GM21786 (cell line): ENCODE measurements around the gene AK4.
A peak's percentile ranks its signal among the peaks of the same experiment; 100 is the strongest.

ENCODE experiments used
- ATAC-seq: cut with Tn5 transposase; IDR thresholded peaks from one replicate; pipeline ENCODE4 v1.9.1; 2021; ENCODE audit not compliant: unreplicated experiment

Gene AK4

DNA sequence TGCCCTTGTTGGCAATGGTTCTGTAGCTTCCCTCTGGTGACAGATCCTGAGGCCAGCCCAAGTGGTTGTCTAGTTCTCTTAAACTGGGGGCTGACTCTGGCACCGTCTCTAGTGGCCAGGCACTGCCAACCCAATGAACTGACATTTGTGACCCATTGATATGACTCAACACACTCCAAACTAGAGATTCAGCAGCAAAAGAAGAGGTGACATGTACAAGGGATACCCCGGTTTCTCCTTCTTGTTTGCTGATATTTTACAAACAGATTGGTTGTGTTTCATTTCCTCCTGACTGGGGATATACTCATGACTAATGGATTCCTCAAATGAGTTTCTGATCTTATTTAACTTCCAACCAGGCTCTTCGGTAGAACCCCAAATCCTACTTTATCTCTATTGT lies 95.5 kb downstream of the AK4 start:
- ATAC-seq = no peak

DNA sequence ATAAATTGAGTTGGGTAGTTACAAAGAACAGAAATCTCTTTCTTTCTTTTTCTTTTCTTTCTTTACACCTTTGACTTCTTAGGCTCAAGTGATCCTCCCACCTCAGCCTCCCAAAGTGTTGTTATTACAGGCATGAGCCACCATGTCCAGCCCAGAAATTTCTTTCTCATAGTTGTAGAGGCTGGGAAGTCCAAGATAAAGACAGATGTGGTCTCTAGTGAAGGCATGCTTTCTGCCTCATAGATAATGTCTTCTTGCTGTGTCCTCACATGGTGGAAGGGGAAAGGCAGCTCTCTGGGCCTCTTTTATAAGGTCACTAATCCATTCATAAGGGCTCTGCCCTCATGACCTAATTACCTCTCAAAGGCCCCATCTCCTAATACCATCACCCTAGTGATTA lies 97.3 kb downstream of the AK4 start:
- no peak for ATAC-seq

DNA sequence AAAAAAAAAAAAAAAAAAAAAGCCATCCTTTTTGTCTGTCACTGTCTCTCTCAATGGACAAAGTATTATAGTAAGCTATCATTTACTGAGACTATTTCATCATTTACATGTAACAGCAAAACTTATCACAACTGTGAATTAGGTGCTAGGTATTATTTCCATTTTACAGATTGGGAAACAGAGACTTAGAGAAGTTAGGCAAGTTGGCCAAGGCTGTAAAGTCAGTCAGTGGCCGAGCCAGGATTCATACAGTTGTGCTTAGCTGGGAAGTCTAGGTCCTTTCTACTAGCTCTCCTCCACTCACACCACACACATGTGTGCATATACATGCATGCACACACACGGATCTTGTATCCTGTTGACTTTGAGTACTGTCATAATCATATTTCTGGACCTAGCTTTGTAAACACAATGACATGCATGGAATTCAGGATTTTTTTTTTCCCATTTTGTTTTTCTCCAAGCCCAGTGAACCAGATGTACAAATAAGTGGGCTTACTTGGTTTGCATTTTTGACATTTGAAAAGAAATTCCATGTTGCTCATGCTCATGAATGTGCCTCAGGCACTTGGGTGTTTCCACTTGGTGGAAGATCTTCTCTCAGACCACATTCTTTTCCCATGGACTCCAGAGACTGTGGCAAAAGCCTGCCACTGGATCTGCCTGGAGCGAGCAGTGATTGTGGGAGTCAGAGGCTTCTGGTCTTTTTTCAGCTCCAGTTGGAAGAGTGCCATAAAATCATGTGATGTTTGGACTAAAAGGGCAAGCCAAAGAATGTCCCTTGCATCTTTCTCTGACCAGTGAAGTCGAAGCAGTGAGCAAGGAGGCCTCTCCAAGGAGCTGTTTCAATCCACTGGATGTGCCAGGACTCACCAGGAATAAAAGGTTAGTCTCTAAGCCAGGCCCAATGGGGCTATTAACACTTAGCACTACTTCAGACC lies 99.7 kb downstream of the AK4 start:
- ATAC-seq = no peak

DNA sequence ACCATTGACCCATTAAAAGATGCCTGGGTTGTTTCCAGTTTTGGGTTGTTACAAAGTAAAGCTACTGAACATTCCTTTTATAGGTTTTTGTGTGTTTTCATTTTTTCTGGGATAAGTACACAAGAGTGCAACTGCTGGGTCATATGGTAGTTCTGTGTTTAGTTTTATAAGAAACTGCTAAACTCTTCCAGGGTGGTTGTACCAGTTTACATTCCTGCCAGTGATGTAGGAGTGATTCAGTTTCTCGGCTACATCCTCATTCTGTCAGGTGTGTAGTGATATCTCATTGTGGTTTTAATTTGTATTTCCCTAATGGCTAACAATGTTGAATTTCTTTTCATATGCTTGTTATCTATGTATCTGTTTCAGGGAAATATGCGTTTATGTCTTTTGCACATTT lies 102.8 kb downstream of the AK4 start:
- ATAC-seq = no peak

DNA sequence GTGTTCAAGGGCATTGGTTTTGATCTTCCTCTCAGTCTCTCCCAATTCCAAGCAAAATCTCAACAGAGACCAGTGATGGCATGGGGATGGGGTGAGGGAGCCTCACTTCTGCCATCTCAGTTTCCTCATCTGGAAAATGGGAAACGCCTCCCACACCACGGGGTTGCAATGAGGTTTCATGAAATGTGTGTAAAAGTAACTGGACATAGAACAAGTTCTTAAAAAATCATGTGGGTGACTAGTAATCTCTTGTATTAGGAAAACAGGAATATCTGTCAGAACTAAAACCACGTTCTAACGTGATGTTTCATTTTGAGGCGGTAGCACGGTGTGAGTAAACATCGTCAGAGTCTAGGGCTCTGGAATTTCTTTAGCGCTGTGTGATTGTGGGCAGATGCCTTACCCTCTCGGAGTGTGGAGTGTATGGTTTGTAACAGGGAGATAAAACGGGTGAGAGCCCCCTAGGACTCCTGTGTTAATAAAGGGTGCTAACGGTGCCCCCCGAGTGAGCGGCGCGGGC lies 105.9 kb downstream of the AK4 start:
- ATAC-seq = peak; percentile 24

DNA sequence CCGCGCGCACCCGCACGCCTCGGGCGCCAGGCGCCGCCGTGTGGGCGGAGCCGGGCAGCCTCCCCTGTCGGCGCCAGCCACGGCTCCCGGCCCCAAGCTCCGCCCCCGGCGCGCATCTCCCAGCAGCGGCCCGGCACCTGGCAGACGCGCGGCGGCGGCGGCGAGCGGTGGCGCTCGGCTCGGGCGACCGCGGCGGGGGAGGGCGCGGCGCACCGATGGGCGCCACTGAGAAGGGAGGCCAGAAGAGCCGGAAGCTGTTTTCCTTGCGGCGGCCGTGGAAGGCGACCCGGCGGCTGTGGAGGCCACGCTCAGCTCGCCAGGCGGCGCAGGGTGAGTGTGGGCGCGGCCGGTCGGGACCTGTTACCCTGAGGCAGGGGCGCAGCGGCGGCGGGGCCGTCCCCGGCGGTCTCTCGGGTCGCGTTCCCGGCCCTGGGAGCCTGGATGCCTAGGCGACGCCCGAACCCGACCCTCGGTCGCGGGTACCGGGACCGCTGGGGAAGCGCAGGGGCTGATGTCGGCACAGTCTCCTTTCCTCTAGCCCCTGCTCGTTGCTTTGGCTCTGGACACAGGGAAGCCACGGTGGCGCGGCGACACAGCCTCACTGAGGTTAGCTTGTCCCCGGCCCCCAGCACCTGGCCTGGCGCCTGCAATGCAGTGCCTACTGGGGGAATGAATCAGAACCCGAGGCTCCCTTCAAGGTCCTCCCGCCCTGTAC lies 106.5 kb downstream of the AK4 start:
- peak; percentile 95 for ATAC-seq

DNA sequence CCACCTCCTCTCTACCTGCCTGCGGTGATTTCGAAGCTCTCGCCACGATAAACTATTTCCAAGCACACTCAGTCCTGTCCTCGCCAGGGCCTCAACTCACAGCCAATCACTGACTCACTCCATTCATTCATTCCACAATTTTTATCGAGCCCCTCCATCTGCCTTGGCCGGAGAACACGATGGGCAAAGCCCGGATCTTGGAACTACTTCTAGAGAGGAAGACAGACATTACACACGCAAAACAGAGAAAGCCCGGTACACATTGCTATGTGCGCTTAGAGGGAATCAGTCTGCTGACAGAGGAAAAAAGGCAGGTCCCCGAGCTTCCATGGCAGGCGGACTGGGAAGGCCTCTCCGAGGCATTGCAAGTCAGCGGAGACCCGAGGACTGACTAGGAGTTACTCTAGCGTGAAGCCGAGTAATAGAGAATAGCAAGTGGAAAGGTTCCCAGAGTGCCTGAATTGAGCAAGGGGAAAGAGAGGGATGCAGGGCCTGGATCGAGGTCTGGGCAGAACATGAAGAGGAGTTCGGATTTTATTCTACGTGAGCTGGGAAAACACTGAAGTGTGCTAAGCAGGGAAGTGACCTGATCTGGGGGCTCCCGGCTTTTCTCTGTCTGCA lies 107.1 kb downstream of the AK4 start:
- no peak for ATAC-seq

DNA sequence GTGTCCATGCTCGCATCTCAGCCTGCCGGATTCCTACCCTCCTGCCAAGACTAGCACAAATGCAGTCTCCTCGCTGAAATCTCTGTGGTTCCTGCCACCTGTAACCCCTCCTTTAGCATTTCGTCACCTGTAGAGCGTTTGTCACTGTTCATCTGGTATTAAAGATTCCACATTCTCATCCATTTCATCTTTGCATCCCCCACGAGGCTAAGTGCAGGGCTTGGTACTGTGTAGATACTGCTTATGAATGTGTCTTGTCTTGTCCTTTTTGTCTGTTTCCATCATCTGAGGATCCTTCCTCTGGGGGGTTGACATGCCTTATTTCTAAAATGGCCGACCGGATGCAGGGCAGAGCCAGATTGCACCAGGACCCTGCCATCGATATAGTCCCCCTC lies 107.7 kb downstream of the AK4 start:
- ATAC-seq = no peak

DNA sequence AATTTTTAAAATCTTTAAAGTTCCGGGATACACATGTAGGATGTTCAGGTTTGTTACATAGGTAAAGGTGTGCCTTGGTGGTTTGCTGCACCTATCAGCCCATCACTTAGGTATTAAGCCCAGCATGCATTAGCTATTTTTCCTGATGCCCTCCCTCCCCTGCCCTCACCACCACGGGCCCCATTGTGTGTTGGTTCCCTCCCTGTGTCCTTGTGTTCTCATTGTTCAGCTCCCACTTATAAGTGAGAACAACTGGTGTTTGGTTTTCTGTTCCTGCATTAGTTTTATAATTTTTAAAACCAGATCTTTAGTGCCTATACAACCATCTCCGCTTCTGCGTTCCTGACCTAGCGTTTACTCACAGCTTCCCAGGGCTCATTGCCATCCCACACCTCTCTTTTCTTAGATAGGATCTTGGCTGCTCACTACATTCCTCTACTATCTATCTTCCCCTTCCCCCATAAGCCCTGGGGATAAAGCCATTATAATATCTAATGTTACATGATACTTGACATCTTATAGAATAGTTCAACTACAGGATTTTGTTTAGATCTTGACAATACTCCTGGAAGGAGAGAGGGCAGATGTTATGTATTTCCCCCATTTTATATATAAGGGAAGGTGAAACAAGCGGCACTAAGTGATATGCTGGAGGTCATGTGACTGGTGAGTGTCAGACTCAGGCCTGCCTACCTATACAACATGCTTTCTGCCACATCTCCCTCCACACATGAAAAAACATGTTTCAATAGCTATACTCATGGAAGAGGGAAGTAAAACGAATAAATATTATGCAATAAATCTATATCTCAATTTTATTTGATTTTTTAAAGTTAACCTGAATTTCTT lies 109.1 kb downstream of the AK4 start:
- ATAC-seq = no peak

DNA sequence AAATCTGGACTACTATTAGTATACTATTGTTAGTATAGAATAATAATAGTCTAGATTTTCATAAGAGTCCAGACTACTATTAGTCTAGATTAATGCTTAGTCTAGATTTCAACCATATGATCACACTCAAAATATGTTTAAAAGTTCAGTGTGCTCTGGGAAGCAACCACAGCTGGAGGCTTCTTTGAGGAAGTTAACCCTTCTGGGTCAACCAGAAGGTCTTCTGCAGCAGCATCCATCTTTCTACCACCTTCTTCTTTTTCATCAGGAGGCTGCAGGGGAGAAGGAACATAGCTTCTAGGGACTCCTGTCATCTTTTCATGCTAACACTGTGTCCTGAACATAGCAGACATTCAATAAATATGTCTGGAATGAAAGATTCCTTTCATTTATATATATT lies 110.1 kb downstream of the AK4 start:
- ATAC-seq = no peak

DNA sequence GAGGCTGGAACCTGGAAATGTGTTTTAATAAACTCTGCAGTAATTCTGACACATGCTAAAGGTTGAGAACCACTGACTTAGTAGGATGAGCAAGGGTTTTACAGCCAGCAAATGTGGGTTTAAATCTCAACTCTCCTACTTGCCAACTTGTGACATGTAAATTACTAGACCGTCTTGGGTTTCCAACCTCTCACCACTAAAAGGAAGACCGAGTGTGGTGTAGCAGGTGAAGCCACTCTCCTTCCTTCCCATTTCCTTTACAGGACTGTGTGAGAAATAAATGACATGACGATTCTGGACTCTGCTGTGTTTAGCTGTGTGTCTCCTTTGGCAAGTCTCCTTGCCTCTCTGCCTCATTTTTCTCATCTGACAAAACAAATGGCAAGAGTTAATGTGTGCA lies 111.8 kb downstream of the AK4 start:
- ATAC-seq = no peak

DNA sequence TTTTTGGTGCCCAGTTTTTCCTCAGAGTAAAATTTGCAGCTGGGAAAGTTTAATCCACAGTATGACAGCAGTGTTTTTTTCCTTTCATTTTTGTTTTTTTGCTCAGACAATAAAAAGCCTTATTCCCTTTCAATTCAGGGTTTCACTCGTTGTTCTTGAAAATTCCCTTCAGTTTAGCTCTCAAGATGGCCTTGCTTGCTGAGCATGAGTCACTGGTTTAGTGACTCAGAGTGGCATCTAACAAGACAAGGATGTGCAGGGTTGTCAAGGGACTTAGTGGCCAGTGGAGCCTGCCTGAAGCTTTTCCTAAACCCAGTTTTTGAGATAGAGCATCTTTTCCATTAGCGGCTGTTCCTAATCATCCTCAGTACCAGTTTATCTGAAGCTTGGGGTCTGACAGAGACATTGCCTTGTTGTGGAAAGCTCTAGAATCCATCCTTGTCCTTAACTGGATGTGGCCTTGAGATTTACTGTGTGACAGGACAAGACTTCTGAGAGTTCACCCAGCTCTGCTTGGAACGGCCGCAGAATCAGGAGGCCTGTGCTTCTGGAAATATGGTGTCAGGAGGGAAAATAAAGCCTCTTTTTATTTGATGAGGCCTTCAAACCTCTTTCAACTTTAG lies 113.0 kb downstream of the AK4 start:
- peak; percentile 67 for ATAC-seq

DNA sequence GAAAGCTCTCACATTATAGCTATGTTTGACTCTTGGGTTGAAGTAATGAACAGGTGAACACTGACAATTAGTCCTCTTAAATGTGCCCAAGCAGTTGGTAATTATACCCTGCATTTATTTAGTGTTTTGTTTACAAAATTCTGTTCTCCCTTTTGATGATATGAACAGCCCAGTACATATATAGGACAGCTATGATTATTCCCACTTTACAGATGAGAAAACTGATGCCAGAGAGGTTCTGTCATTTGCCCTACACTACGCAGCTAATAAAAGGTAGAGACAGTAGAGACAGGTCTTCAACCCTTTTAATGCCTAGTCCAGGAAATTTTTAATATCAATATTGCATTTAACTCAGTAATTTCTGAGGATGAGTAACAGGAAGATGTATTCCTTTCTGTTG lies 115.3 kb downstream of the AK4 start:
- no peak for ATAC-seq

DNA sequence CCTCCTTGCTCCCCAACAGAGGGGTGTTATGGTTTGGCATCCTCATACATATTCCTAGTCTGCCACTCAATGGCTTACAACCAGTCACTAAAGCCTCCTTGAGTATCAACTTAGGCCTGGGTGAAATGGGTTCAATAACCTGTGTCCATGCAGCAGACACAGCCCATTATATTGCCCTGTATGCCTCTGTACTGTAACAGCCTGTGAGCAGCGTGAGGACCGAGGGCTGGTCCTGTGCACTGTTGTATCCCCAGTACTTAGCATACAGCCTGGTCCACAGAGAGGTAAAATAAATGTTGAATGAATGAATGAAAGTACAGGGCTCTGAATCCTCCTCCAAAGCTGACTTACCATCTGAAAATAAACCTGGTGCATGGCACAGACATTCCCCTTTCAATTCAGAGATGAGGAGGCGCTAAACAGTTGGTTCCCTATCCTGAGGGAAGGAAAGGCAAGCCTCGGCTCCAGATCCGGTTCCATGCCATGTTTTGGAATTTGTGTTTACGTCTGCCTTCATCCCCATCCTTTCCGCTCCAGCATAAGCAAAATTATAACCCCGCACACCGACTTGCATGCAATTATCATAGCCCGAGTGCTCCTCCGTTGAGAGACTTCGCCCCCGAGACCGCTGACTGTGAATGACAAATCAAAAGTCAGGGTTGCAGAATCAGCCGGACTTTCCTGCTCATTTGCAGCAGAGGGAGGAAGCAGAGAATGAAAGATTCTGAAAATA lies 116.4 kb downstream of the AK4 start:
- ATAC-seq = no peak

DNA sequence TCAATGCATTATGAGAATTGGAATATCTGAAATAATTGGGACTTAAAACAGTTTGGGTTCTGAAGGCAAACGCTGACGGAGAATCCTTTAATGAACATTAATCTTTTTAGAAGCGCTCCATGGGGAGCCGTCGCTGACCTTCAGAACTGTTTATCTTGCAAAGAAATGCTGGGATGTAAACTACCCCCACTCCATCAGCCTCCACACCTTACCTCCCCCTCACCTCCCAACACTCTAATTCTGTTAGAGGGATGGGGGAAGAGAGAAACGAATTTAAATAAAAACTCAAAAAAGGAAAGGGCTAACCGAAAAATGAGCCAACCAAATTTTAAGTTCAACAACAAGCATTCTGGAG lies 117.3 kb downstream of the AK4 start:
- no peak for ATAC-seq

DNA sequence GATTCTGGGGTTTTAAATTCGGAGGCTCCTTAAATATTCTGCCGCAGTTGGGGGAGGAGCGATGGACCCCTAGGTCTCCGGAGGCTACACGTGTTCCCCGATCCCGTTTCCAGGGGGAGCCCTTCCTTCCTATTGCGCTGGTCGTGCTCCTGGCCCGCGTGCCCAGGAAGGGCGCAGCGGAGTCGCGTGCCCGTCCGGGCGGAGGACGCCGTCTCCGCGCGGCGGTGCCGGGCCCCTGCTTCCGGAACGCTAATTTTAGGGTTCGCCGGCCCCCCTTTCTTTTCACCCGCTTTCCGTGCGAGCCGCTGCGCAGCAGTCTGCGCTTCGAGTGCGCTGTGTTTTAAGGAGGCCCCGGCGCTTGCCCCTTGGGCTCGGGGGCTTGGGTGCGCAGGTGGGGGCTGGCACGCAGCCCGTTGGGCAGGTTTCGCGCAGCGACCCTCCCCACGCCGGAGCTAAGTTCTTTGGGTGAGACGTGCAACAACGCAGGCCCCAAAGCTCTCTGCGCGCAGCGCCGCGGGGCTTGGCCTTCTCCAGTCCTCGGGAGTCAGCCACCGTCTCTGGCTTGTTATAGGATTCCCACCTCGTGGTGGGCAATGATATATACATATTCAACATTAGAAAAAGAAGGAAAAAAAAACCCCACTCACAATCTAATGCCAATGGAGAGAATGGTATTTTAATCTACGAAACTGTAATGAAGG lies 117.8 kb downstream of the AK4 start:
- ATAC-seq = peak; percentile 33

DNA sequence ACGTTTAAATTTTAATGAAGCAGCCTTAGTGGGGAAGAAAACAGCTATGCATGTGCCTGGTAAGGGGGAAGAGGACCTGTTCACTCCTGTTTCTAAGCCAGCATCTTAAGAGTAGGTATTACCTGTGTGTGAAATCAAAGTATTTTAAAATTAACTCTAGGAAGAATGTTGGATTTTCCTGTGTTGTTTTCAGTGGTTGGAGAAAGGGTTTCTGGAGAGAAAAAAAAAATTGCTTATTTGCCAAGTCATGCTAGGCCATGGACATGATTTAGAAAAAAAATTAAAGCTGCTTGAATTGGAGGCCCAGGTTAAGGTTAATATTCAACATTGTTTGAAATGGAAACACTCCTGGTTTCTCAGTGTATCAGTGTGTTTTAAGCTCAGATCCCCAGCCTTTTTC lies 118.5 kb downstream of the AK4 start:
- no peak for ATAC-seq

DNA sequence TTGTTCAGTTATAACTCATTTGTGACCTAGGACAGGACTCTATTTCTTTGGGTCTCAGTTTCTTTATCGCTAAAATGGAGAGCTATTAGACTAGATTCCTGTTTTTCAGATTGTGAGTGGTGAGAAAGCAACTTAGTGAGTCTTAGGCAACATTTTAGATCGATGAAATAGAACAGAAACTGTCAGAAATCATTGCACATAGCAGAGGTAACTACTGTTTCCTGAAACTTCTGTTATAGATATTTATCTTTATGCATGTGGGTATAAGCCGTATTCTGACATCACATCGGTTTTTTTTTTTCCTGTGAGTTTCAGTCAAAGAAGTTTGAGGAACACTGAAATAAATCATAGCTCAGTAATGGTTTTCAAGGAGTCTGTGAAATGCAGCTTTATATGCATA lies 119.3 kb downstream of the AK4 start:
- ATAC-seq = no peak

DNA sequence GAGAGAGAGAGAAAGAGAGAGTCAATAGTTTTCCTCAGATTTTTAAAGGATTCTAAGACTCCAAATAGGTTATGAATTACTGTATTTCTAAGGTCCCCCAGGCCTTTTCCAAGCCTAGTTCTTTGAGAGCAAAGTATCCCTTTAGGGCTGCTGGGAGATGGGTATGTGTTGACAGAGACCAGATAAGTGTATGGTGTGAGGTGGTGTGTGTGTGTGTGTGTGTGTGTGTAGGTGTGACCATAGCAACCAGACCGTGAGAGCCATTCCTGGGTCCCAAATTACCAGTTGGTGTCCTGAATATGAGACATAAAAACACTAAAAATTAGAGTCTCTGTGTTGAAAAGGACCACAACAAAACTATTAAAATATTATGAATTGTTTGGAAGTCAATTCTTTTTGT lies 119.7 kb downstream of the AK4 start:
- no peak for ATAC-seq
